Measurements from ENCODE around the gene WDR35. TPM values are rescaled to one million over a fixed set of nuclear protein-coding genes. Genes with fewer than 3 reads are reported as not detected.
"Not testable (repeated sequence)": the region's sequence is repeated elsewhere in the genome, so short reads cannot be mapped to it uniquely, and the experiment has no call there.

The WDR35 gene
- total RNA-seq, 1 experiment from 2014 or later = 29.4 TPM

DNA sequence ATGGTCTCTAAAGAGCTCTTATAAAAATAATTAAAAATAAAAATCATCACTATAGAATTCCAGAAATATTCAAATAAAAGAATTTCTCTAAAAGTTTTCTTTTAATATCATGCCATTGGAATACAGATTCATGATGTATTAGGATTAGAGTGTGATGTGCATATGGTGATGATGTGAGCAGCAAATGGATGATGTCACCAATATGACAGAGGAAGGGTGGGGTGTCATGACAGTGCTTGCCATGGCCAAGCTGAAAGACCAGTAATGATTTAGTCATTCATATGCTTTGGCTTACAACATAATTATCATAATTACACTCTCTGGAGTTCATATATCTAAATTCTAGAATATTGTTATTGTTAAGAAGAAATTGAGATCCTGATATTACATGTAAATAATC, 60.7 kb downstream of the WDR35 start:
- ChIA-PET CTCF (no interaction called here), POLR2A (ENCODE audit: low non-redundant PET) (interaction anchor here (0.6 kb wide), 1 partner anchor 15 kb away, joined by 4 read pairs; no protein-coding TSS in a partner anchor)
- TF ChIP-seq EZH2 (IDR thresholded peaks at IDR 0.05; ENCODE audit: borderline replicate concordance, low read depth, low read length, poor library complexity, severe bottlenecking) = no peak
- TF ChIP-seq, protein P1, sequence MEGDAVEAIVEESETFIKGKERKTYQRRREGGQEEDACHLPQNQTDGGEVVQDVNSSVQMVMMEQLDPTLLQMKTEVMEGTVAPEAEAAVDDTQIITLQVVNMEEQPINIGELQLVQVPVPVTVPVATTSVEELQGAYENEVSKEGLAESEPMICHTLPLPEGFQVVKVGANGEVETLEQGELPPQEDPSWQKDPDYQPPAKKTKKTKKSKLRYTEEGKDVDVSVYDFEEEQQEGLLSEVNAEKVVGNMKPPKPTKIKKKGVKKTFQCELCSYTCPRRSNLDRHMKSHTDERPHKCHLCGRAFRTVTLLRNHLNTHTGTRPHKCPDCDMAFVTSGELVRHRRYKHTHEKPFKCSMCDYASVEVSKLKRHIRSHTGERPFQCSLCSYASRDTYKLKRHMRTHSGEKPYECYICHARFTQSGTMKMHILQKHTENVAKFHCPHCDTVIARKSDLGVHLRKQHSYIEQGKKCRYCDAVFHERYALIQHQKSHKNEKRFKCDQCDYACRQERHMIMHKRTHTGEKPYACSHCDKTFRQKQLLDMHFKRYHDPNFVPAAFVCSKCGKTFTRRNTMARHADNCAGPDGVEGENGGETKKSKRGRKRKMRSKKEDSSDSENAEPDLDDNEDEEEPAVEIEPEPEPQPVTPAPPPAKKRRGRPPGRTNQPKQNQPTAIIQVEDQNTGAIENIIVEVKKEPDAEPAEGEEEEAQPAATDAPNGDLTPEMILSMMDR (conservative IDR thresholded peaks at IDR 0.05; ENCODE audit: low read depth, low read length) = no peak
- intact Hi-C loops (cut with micrococcal nuclease; ENCODE audit: unreplicated experiment) = no loop called here
- peaks cover 8% of the 10 kb centered on the region for H3K9me3 ChIP-seq (ENCODE audit: low read depth, low read length, poor library complexity, severe bottlenecking)
- no peak for DNase-seq (ENCODE audit: low spot score)
- H3K4me3 ChIP-seq (ENCODE audit: low read depth, low read length, poor library complexity, severe bottlenecking) = no peak overlapping the region
- H3K27ac ChIP-seq (ENCODE audit: low read depth, low read length, poor library complexity, severe bottlenecking) = no peak overlapping the region
- peaks cover 38% of the 10 kb centered on the region for H3K36me3 ChIP-seq (ENCODE audit: insufficient read depth, low read length, poor library complexity, severe bottlenecking)
- H3K4me1 ChIP-seq (ENCODE audit: insufficient read depth, low read length, poor library complexity, severe bottlenecking) = peaks cover 23% of the 10 kb centered on the region
- BruUV-seq (replicated peaks) = no TSS peak
- no peaks in the 10 kb centered on the region for H3K27me3 ChIP-seq (replicated peaks; ENCODE audit: insufficient read depth, low read depth, low read length, poor library complexity)

DNA sequence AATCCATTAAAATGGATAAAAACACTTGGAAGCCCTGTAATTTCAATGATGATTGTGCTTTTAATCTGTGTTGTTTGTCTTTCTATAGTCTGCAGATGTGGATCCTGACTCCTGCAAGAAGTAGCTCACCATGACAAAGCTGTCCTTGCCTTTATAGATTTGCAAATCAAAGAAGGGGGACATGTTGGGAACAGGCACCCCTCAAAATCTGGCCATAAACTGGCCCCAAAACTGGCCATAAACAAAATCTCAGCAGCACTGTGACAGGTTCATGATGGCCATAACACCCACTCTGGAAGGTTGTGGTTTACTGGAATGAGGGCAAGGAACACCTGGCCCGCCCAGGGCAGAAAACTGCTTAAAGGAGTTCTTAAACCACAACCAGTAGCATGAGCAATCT, 62.1 kb downstream of the WDR35 start:
- POLR2A ChIA-PET (ENCODE audit: low non-redundant PET); BruUV-seq (replicated peaks): not testable (repeated sequence)

DNA sequence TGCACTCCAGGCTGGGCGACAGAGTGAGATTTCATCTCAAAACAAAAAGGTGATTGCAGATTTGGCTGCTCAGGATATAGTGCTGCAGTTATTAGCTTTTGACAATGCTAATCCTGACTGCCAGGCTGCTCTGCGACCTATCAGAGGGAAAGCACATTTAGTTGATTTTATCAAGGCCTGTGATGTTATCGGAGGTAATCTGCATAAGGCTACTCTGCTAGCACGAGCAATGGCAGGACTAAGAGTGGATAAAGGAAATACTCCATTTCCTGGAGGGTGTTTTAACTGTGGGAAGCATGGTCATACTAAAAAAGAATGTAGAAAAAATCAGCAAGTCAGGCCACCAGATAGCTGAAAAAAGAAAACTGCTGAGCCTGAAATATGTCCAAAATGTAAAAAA, 65.4 kb downstream of the WDR35 start:
- BruUV-seq (replicated peaks); DNase-seq (ENCODE audit: low spot score); H3K9me3 ChIP-seq (ENCODE audit: low read depth, low read length, poor library complexity, severe bottlenecking); intact Hi-C loops (cut with micrococcal nuclease; ENCODE audit: unreplicated experiment); POLR2A ChIA-PET (ENCODE audit: low non-redundant PET); H3K27ac ChIP-seq (ENCODE audit: low read depth, low read length, poor library complexity, severe bottlenecking); CTCF ChIA-PET; H3K27me3 ChIP-seq (replicated peaks; ENCODE audit: insufficient read depth, low read depth, low read length, poor library complexity); H3K4me3 ChIP-seq (ENCODE audit: low read depth, low read length, poor library complexity, severe bottlenecking); H3K4me1 ChIP-seq (ENCODE audit: insufficient read depth, low read length, poor library complexity, severe bottlenecking): not testable (repeated sequence)
- peaks cover 20% of the 10 kb centered on the region for H3K36me3 ChIP-seq (ENCODE audit: insufficient read depth, low read length, poor library complexity, severe bottlenecking)

More for the DNA sequence above, 62.1 kb downstream of the WDR35 start:
- H3K4me3 ChIP-seq (ENCODE audit: low read depth, low read length, poor library complexity, severe bottlenecking); DNase-seq (ENCODE audit: low spot score); H3K9me3 ChIP-seq (ENCODE audit: low read depth, low read length, poor library complexity, severe bottlenecking); intact Hi-C loops (cut with micrococcal nuclease; ENCODE audit: unreplicated experiment); CTCF ChIA-PET; H3K27ac ChIP-seq (ENCODE audit: low read depth, low read length, poor library complexity, severe bottlenecking); H3K27me3 ChIP-seq (replicated peaks; ENCODE audit: insufficient read depth, low read depth, low read length, poor library complexity): not testable (repeated sequence)
- Histone ChIP-seq H3K36me3 (ENCODE audit: insufficient read depth, low read length, poor library complexity, severe bottlenecking) (peaks cover 40% of the 10 kb centered on the region), H3K4me1 (ENCODE audit: insufficient read depth, low read length, poor library complexity, severe bottlenecking) (peaks cover 11% of the 10 kb centered on the region)

DNA sequence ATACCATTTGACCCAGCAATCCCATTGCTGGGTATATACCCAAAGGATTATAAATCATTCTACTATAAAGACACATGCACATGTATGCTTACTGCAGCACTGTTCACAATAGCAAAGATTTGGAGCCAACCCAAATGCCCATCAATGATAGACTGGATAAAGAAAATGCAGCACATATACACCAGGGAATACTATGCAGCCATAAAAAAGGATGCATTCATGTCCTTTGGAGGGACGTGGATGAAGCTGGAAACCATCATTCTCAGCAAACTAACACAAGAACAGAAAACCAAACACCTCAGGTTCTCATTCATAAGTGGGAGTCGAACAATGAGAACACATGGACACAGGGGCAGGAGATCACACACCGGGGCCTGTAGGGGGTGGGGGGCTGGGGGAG, 67.7 kb downstream of the WDR35 start:
- H3K27ac ChIP-seq (ENCODE audit: low read depth, low read length, poor library complexity, severe bottlenecking); intact Hi-C loops (cut with micrococcal nuclease; ENCODE audit: unreplicated experiment); H3K4me1 ChIP-seq (ENCODE audit: insufficient read depth, low read length, poor library complexity, severe bottlenecking); H3K9me3 ChIP-seq (ENCODE audit: low read depth, low read length, poor library complexity, severe bottlenecking); DNase-seq (ENCODE audit: low spot score); BruUV-seq (replicated peaks); POLR2A ChIA-PET (ENCODE audit: low non-redundant PET); H3K27me3 ChIP-seq (replicated peaks; ENCODE audit: insufficient read depth, low read depth, low read length, poor library complexity); CTCF ChIA-PET; H3K4me3 ChIP-seq (ENCODE audit: low read depth, low read length, poor library complexity, severe bottlenecking); H3K36me3 ChIP-seq (ENCODE audit: insufficient read depth, low read length, poor library complexity, severe bottlenecking): not testable (repeated sequence)

DNA sequence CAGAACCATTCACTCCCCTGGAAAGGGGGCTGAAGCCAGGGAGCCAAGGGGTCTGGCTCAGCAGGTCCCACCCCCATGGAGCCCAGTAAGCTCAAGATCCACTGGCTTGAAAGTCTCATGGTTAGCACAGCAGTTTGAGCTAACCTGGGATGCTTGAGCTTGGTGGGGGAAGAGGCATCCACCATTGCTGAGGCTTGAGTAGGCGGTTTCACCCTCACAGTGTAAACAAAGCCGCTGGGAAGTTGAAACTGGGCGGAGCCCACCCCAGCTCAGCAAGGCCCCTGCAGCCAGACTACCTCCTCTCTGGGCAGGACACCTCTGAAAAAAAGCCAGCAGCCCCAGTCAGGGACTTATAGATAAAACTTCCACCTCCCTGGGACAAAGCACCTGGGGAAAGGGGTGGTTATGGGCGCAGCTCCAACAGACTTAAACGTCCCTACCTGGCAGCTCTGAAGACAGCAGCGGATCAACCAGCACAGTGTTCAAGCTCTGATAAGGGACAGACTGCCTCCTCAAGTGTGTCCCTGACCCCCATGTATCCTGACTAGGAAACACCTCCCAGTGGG, 73.4 kb downstream of the WDR35 start:
- no peak for TF ChIP-seq EZH2 (IDR thresholded peaks at IDR 0.05; ENCODE audit: borderline replicate concordance, low read depth, low read length, poor library complexity, severe bottlenecking)
- TF ChIP-seq, protein P1 (conservative IDR thresholded peaks at IDR 0.05; ENCODE audit: low read depth, low read length) = no peak
- Histone ChIP-seq H3K27me3 (replicated peaks; ENCODE audit: insufficient read depth, low read depth, low read length, poor library complexity) (no peaks in the 10 kb centered on the region), H3K9me3 (ENCODE audit: low read depth, low read length, poor library complexity, severe bottlenecking) (no peaks in the 10 kb centered on the region), H3K4me1 (ENCODE audit: insufficient read depth, low read length, poor library complexity, severe bottlenecking) (no peaks in the 10 kb centered on the region), H3K36me3 (ENCODE audit: insufficient read depth, low read length, poor library complexity, severe bottlenecking) (peaks cover 6% of the 10 kb centered on the region), H3K27ac (ENCODE audit: low read depth, low read length, poor library complexity, severe bottlenecking) (no peak overlapping the region), H3K4me3 (ENCODE audit: low read depth, low read length, poor library complexity, severe bottlenecking) (no peak overlapping the region)
- CTCF ChIA-PET = no interaction called here
- BruUV-seq (replicated peaks) = no TSS peak
- DNase-seq (ENCODE audit: low spot score) = no peak
- intact Hi-C loops (cut with micrococcal nuclease; ENCODE audit: unreplicated experiment) = no loop called here
- POLR2A ChIA-PET (ENCODE audit: low non-redundant PET) = no interaction called here

Data from A673 (cell line).